NCI-H1105 treated with DMSO at 0.1 percent for 48 hours (cell line): ENCODE results near the gene HOXC9.
"Not testable (repeated sequence)": the region's sequence is repeated elsewhere in the genome, so short reads cannot be mapped to it uniquely, and the experiment has no call there.

Experiments
- DNase-seq: peaks from one replicate; lab custom pipeline; 2025; lab: John Stamatoyannopoulos, UW

The HOXC9 gene

DNA sequence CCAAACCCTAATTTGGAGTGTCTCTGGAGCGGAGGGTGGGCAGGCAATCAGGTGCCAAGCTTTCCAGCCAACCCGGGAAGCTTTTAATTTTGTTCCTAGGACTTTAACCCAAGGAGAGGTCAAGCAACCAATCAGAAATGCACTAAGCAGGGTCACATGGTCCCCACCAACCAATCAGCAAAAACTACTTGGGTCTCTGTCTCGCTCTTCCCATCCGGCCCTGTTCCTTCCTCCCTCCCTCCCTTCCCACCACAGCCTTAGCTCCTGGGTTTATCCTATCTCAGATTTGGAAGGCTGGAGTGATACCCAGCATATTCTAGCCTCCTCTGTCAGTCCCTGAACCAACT is 40.2 kb downstream of the HOXC9 start:
- no peak for DNase-seq

DNA sequence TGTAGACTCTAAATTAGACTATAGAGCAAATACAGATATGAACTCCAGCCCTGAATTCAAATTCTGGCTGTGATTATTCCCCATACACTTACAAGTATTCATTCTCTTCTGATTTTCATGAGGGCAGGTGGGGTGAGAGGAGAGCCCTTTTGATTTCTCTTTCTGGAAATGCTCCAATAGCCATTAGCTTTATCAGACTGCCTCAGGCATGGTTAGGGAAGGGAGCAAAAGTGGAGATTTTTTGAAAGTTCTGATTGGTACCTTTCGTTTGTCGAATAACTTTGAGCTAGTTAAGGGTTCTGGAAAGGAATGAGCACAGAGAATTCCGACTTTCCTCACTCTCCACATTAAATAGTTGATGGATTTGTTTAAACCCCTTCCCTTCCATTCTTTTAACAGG is 40.7 kb downstream of the HOXC9 start:
- no peak for DNase-seq

- no peak for DNase-seq
Observed at GRCh38 chr12:54041097-54041690, 41.2 kb downstream of the HOXC9 start.

- DNase-seq, result not testable (repeated sequence)
Observed at GRCh38 chr12:54042033-54042432, 42.1 kb downstream of the HOXC9 start.

GRCh38 chr12:54042970-54043853 is 43.3 kb downstream of the HOXC9 start:
- no peak for DNase-seq

GRCh38 chr12:54044425-54045103 is 44.6 kb downstream of the HOXC9 start:
- no peak for DNase-seq

DNA sequence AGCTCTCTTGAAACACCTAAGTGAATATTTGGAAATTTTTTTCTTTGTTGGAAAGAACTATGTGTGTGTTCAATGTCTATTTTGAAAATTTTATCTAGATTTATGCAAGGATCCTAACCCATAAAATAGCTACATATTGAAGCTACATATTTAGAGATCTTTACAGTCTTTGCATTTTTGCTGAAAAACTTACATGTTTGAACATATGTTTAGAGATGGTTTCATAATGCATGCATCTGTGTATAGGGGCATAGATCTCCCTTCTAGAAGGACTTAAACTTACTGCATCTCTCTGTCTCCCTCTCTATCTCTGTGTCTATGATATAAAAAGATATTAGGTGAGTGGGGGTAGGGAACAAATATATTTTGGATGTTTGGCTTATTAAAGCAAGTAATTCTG is 45.4 kb downstream of the HOXC9 start:
- no peak for DNase-seq

DNA sequence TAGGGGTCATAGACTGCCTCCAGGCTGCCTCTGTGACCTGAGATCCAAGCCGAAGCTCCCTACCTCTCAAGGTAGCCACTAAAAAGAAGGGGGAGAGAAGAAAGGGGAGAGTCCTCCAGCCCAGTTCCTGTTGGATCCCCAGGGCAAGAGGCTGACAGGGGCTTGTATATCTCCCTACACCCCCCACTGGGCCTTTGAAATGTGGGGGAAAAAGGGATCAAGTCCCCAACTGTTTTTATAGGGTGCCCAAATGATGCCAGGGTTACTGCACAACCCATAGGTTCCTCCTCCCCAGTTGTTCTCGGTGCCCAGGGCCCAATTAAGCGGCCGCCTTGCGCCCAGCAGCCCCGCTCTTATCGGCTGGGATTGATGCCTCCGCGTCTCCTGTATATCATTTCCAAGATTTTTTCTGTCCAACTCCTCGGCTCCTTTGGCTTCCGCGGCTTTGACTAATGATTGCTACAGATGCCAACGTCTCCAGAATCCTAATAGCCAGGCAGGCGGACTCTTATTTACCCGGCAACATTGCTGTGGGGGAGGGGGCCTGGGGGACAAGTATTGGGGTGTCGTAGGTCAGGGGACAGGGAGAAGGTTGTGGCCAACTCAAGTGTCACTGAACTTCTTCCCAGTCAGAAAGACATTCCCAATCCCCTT is 46.0 kb downstream of the HOXC9 start:
- no peak for DNase-seq

GRCh38 chr12:54046809-54047159 is 46.8 kb downstream of the HOXC9 start:
- DNase-seq, result no peak

DNA sequence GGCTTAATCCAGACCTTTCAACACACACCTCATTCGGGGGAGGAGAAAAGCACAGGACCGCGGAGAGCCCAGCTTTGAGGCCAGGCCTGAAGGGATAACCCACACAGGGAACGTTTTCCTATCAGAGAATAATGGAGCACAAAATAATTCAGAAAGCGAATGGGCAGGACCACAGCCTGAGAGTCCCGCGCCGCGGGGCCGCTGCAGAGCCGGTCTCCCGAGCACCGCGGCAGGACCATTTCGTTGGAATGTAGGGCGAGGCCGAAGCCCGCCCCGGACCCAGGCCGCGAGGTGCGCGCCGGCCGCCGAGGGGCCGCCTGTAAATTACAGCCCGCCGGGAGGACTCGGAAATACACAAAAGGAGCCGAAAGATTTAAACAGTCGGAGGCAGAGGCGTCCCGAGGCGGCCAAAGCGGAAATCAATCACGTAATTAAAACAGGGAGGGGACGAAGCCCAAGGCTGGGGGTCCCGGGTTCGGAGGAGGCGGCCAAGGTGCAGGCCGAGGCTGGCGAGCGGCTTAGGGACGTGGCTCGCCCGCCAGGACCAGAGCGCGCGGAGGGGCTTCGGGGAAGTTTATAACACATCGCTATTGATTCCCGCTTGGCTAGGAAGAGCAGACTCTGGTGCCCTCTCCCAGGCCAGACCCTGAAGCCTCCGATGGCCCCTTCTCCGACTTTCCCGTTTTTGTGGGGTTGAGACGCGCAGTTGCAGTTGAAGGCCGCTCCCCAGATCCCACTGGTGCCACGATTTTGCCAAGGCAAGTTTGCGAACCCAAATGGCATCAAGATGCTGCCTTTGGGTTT is 47.4 kb downstream of the HOXC9 start:
- DNase-seq, result no peak

GRCh38 chr12:54047964-54048303 is 48.0 kb downstream of the HOXC9 start:
- DNase-seq, result no peak

DNA sequence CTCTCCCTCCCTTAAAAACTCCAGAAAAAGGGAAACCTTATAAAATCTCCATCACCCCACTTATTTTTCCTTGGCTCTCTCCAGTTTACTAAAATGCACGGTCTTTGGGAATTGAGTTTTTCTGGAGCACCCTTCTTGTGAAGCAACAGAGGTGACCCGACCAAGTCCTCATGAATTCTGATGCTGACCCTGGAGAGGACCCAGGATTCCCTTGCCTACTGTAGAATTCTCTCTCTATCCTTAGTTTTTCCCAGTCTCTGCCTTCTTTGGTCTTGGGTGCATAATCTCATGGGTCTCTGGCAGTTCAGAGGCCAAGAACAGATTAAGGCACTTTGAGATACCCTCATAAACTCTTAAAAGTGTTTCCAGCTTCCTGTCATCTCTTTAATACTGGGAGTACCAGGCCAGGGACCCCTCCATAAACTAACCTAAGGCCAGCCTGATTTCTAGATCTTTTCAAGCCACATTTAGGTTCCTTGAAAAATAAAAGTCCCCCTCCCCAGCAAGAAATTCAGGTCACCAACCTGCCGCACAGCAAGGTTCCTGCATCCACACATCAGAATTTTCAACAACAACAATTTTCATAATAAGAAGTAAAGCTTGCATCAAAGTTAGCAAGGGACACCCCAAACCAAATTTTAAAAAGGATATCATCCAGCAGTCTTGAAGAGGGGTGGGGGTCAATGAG is 48.6 kb downstream of the HOXC9 start:
- DNase-seq, result no peak

- no peak for DNase-seq
Observed at GRCh38 chr12:54049108-54049507, 49.1 kb downstream of the HOXC9 start.

DNA sequence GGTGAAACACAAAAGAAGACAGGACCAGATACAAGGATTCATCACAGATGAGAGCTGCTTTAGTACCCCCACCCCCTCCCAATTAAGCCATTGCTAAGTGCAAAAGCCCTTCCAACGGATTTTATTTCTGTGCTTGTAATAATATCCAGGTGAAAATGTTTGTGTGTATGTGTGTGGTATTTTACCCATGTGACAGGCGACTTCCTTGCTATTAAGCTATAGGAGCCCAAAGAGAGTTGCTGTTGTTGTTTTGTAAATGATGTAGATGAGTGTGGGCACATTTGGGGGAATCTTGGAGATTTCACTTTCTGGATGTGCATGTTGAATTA is 50.5 kb downstream of the HOXC9 start:
- no peak for DNase-seq

- DNase-seq, result no peak
Observed at GRCh38 chr12:54051026-54051842, 51.3 kb downstream of the HOXC9 start.

DNA sequence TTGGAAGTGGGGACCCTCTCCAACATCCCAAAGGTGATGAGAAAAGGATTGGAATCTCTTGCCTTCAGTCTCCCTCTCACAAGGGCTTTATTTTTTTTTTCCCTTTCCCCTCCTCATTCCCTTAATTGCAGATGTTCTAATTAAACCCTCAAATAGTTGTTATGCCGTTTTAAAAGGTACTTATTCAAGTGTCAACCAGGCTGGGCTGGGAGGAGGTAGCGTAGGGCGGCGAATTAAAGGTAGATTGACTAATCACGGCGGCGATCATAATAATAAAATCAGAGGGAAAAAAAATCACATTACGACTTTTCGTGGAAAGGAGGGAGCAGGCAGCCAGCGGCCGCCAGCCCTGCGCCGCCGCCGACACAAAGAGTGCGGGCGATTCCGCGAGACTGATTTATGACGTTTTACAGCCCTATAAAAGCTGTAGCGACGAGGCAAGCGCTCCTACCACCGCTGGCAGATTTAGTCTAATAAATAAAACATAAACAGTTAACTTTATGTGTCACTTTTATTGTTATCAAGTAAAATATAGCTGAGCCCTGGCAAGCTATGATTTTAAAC is 52.0 kb downstream of the HOXC9 start:
- peak; percentile 55 for DNase-seq

GRCh38 chr12:54052438-54053002 is 52.6 kb downstream of the HOXC9 start:
- DNase-seq, result no peak
